ENCODE measurements around the gene TMEM95.

GRCh38 chr17:7329997-7330637 lies 24.8 kb upstream of the TMEM95 start:
- no peak for TF ChIP-seq POLR2A (IDR thresholded peaks at IDR 0.05)
- TF ChIP-seq, protein P1, sequence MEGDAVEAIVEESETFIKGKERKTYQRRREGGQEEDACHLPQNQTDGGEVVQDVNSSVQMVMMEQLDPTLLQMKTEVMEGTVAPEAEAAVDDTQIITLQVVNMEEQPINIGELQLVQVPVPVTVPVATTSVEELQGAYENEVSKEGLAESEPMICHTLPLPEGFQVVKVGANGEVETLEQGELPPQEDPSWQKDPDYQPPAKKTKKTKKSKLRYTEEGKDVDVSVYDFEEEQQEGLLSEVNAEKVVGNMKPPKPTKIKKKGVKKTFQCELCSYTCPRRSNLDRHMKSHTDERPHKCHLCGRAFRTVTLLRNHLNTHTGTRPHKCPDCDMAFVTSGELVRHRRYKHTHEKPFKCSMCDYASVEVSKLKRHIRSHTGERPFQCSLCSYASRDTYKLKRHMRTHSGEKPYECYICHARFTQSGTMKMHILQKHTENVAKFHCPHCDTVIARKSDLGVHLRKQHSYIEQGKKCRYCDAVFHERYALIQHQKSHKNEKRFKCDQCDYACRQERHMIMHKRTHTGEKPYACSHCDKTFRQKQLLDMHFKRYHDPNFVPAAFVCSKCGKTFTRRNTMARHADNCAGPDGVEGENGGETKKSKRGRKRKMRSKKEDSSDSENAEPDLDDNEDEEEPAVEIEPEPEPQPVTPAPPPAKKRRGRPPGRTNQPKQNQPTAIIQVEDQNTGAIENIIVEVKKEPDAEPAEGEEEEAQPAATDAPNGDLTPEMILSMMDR (IDR thresholded peaks at IDR 0.05) = no peak
